Prostate gland (tissue), 2 donors: ENCODE measurements around the gene RBM47. TPM values are rescaled to one million over a fixed set of nuclear protein-coding genes. Genes with fewer than 3 reads are reported as not detected.
"Not testable (repeated sequence)": the region's sequence is repeated elsewhere in the genome, so short reads cannot be mapped to it uniquely, and the experiment has no call there.

Source experiments
- DNase-seq: peaks from one replicate; pipeline ENCODE4 v3.0.0-alpha.2; 2019; ENCODE audit warnings: low spot score
- H3K27ac ChIP-seq, 2 donors: fragments of 200-600 bp; sonication (generic); 2 replicates each; pipeline ENCODE4 v1.5.1; 2017 to 2019
- H3K27me3 ChIP-seq: fragments of 200-600 bp; sonication (generic); replicated peaks from 2 replicates; pipeline ENCODE4 v1.5.1; 2019; ENCODE audit not compliant: insufficient read depth
- H3K36me3 ChIP-seq, 2 donors: fragments of 200-600 bp; sonication (generic); 1 replicate in 1 of 2; 2 replicates in 1 of 2; pipeline versions ENCODE4 v1.5.1 to v1.8.1; 2017 to 2019
- H3K4me1 ChIP-seq: fragments of 200-600 bp; sonication (generic); replicated peaks from 2 replicates; pipeline ENCODE4 v1.5.1; 2019
- H3K4me3 ChIP-seq, 2 donors: fragments of 200-600 bp; sonication (generic); 2 replicates each; pipeline ENCODE4 v1.5.1; 2017 to 2019
- H3K9me3 ChIP-seq: fragments of 200-600 bp; sonication (generic); 2 replicates; pipeline ENCODE4 v1.5.1; 2017
- CTCF ChIP-seq, 4 experiments: fragments of 200-600 bp in 2 of 4; fragments of 450-650 bp in 2 of 4; sonication (generic) in 2 of 4; IDR thresholded peaks; 1 replicate in 3 of 4; 2 replicates in 1 of 4; pipeline ENCODE4 v1.5.1; 2016 to 2019; ENCODE audit warnings: antibody characterized with exemption in 4 of 4, mild to moderate bottlenecking in 2 of 4, moderate library complexity in 2 of 4
- POLR2A ChIP-seq: fragments of 450-650 bp; IDR thresholded peaks from one replicate; pipeline ENCODE4 v1.6.1; 2016; ENCODE audit warnings: antibody characterized with exemption, mild to moderate bottlenecking
- POLR2AphosphoS5 ChIP-seq: sonication (generic); formaldehyde crosslinking; IDR thresholded peaks from one replicate; pipeline ENCODE4 v1.6.1; 2017; ENCODE audit warnings: antibody characterized with exemption
- WGBS: methylation state at CpG from one replicate; pipeline ENCODE4 v1.1.5; 2018; 5-methylcytosine and 5-hydroxymethylcytosine counted together
- intact Hi-C: fragments of 100-400 bp; cut with DNase I; formaldehyde crosslinking; loops from one replicate; pipeline ENCODE4 v1.14.2; 2022
- total RNA-seq, 2 donors: library from RNA; depleted of rRNA; stranded (reverse); fragments of >200 nt; gene quantifications; one replicate each; pipeline ENCODE4 v1.1.0, GENCODE V29; 2016

Gene RBM47
- total RNA-seq, 2 donors from 2014 or later, result 241 to 302 TPM

GRCh38 chr4:40552536-40552935, 77.1 kb downstream of the RBM47 start:
- H3K4me1 ChIP-seq, result peaks cover 10% of the 10 kb centered on the region
- H3K27ac ChIP-seq, result peak overlapping the region; percentile 69 to 77
- intact Hi-C loops, result no loop called here
- no peaks in the 10 kb centered on the region for H3K36me3 ChIP-seq
- 61% methylated on average over 6 of the region's 6 CpGs for WGBS
- H3K27me3 ChIP-seq, result no peaks in the 10 kb centered on the region
- TF ChIP-seq POLR2AphosphoS5, result peak; percentile 43
- TF ChIP-seq CTCF (IDR thresholded peaks at IDR 0.05), result no peak
- H3K9me3 ChIP-seq, result no peaks in the 10 kb centered on the region
- peak; percentile 45 for DNase-seq
- H3K4me3 ChIP-seq, result no peak overlapping the region

GRCh38 chr4:40551568-40552136, 78.0 kb downstream of the RBM47 start:
- Histone ChIP-seq H3K4me3 (peak overlapping the region; percentile 5 to 17), H3K4me1 (peaks cover 14% of the 10 kb centered on the region)
- intact Hi-C loops, result not testable (repeated sequence)

GRCh38 chr4:40550948-40551462, 78.7 kb downstream of the RBM47 start:
- peak in 2 of 4 experiments; percentile 46 to 55 for TF ChIP-seq CTCF (IDR thresholded peaks at IDR 0.05)
- no peak for TF ChIP-seq POLR2A
- TF ChIP-seq POLR2AphosphoS5, result peak; percentile 50
- H3K4me3 ChIP-seq, result peak overlapping the region; percentile 5 to 17

More at GRCh38 chr4:40551568-40552136, 78.0 kb downstream of the RBM47 start:
- H3K9me3 ChIP-seq, DNase-seq, H3K36me3 ChIP-seq, H3K27me3 ChIP-seq: not testable (repeated sequence)
- H3K27ac ChIP-seq, result peak overlapping the region; percentile 69 to 77
- WGBS, result 65% methylated on average over 9 of the region's 9 CpGs

GRCh38 chr4:40550196-40550595, 79.5 kb downstream of the RBM47 start:
- H3K27ac ChIP-seq, result peak overlapping the region; percentile 69 to 77
- peaks cover 15% of the 10 kb centered on the region for H3K4me1 ChIP-seq
- TF ChIP-seq POLR2AphosphoS5, result no peak
- no peaks in the 10 kb centered on the region for H3K36me3 ChIP-seq
- H3K4me3 ChIP-seq, result no peak overlapping the region
- DNase-seq, result no peak
- WGBS, result 82% methylated on average over 5 of the region's 5 CpGs
- H3K27me3 ChIP-seq, result no peaks in the 10 kb centered on the region
- H3K9me3 ChIP-seq, result no peaks in the 10 kb centered on the region
- intact Hi-C loops, result no loop called here

More at GRCh38 chr4:40550948-40551462, 78.7 kb downstream of the RBM47 start:
- intact Hi-C loops, result no loop called here
- Histone ChIP-seq H3K27ac (peak overlapping the region; percentile 69 to 77), H3K36me3 (no peaks in the 10 kb centered on the region), H3K27me3 (no peaks in the 10 kb centered on the region), H3K4me1 (peaks cover 15% of the 10 kb centered on the region), H3K9me3 (no peaks in the 10 kb centered on the region)
- 7% methylated on average over 5 of the region's 5 CpGs for WGBS
- peak; percentile 51 for DNase-seq

- TF ChIP-seq POLR2AphosphoS5 (no peak), POLR2A (no peak), CTCF (IDR thresholded peaks at IDR 0.05) (no peak)
- DNase-seq, result no peak
- peaks cover 15% of the 10 kb centered on the region for H3K4me1 ChIP-seq
- no peak overlapping the region for H3K4me3 ChIP-seq
- H3K27ac ChIP-seq, result peak overlapping the region; percentile 20 to 69
- intact Hi-C loops, result no loop called here
- WGBS, result 74% methylated on average over 11 of the region's 11 CpGs
- no peaks in the 10 kb centered on the region for H3K36me3 ChIP-seq
- H3K9me3 ChIP-seq, result no peaks in the 10 kb centered on the region
- H3K27me3 ChIP-seq, result no peaks in the 10 kb centered on the region
Observed at GRCh38 chr4:40548256-40548655, 81.4 kb downstream of the RBM47 start.

GRCh38 chr4:40547789-40548132, 81.9 kb downstream of the RBM47 start:
- peak overlapping the region; percentile 20 to 69 for H3K27ac ChIP-seq
- H3K4me3 ChIP-seq, result no peak overlapping the region
- no peaks in the 10 kb centered on the region for H3K9me3 ChIP-seq
- H3K27me3 ChIP-seq, result no peaks in the 10 kb centered on the region
- peaks cover 15% of the 10 kb centered on the region for H3K4me1 ChIP-seq
- DNase-seq, result no peak
- TF ChIP-seq POLR2AphosphoS5 (no peak), POLR2A (no peak), CTCF (IDR thresholded peaks at IDR 0.05) (no peak)
- intact Hi-C loops, result no loop called here
- H3K36me3 ChIP-seq, result no peaks in the 10 kb centered on the region
- 89% methylated on average over 2 of the region's 2 CpGs for WGBS
